ENCODE data around the gene TRAF3.

DNA sequence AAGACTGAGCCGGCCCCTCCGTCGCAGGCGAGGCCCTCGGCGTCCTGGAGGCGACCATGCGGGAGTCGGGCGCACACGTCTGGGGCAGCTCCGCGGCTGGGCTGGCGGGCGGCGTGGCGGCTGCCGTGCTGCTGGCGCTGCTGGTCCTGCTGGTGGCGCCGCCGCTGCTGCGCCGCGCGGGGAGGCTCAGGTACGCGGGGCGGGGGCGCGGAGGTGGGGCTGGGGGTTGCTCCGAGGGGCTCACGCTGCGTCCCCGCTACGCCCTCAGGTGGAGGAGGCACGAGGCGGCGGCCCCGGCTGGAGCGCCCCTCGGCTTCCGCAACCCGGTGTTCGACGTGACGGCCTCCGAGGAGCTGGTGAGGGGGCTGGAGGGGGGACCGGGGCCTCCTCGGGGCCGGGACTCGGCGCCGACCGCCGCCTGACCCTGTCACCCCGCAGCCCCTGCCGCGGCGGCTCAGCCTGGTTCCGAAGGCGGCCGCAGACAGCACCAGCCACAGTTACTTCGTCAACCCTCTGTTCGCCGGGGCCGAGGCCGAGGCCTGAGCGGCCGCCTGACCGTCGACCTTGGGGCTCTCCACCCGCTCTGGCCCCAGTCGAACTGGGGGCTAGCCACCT, 153.0 kb downstream of the TRAF3 start:
- TF ChIP-seq, protein P1, sequence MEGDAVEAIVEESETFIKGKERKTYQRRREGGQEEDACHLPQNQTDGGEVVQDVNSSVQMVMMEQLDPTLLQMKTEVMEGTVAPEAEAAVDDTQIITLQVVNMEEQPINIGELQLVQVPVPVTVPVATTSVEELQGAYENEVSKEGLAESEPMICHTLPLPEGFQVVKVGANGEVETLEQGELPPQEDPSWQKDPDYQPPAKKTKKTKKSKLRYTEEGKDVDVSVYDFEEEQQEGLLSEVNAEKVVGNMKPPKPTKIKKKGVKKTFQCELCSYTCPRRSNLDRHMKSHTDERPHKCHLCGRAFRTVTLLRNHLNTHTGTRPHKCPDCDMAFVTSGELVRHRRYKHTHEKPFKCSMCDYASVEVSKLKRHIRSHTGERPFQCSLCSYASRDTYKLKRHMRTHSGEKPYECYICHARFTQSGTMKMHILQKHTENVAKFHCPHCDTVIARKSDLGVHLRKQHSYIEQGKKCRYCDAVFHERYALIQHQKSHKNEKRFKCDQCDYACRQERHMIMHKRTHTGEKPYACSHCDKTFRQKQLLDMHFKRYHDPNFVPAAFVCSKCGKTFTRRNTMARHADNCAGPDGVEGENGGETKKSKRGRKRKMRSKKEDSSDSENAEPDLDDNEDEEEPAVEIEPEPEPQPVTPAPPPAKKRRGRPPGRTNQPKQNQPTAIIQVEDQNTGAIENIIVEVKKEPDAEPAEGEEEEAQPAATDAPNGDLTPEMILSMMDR (conservative IDR thresholded peaks at IDR 0.05; ENCODE audit: low read depth, low read length), result no peak; the same call in 1 of the 2 replicates
- no peak for TF ChIP-seq EZH2 (IDR thresholded peaks at IDR 0.05; ENCODE audit: borderline replicate concordance, low read depth, low read length, poor library complexity, severe bottlenecking)

Data from A673 (cell line).